Colon (tissue), 2 donors: ENCODE data around the gene YEATS2.
"Not testable (repeated sequence)": the region's sequence is repeated elsewhere in the genome, so short reads cannot be mapped to it uniquely, and the experiment has no call there.

Experiments
- FAIRE-seq: peaks from 2 replicates; lab custom pipeline; 2012; peaks lifted over from hg19 to GRCh38; lab: Jason Lieb, UNC
- donor health status: control.
- donor health status: control.

Gene YEATS2

DNA sequence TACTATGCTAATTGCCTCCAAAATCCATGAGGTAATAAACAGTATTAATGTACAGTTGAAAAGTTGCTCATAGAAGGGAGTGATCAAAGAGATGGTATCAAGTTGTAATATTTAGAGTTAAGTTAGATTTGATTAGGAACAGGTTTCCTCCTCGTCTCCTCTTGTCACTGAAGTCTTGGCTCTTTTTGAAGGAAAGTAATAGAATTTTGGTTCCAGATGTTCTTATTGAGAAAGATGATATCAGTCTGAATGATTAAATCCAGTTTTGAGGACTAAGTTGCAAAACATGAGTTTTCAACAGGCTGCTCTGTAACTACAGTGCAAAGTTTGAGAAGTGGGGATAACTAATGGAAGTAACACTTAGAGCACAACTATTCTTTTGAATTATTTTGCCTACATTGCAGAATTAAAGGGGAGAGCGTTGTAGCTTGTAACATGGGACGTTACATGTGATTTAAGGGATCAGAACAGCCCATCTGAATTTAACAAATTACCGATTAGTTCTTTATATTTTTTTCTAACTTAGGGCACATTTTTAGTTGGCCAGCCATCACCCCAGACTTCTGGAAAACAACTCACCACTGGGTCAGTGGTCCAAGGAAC lies 79.5 kb downstream of the YEATS2 start:
- FAIRE-seq: no peak

- FAIRE-seq: no peak
These were observed 82.4 kb downstream of the YEATS2 start for GRCh38 chr3:183779896-183780465.

GRCh38 chr3:183781246-183781645 lies 83.6 kb downstream of the YEATS2 start:
- no peak for FAIRE-seq

DNA sequence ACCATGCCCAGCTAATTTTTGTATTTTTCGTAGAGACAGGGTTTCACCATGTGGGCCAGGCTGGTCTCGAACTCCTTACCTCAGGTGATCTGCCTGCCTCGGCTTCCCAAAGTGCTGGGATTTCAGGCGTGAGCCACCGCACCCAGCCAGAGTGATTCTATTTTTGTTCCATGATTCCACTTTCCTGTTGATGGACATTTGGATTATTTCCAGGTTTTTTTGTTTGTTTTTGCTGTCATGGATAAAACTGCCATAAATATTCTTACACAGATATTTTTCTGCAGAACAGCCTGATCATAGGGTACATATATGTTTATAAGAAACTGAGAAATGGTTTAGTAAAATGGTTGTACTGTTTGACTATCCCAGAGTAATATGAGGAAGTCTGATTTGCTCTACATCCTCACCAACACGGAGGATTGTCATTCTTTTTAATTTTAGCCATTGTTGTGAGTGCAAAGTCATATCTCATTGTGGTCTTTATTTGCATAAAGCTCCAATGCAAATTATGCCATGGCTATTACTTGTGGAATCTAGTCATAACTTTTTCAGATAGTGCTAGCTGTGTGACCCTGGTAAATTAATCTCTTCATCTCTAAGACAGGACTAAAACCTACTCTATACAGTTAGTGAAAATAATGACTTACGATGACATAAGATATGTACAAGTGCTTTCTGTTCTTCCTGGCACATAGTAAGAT lies 85.1 kb downstream of the YEATS2 start:
- FAIRE-seq: no peak

DNA sequence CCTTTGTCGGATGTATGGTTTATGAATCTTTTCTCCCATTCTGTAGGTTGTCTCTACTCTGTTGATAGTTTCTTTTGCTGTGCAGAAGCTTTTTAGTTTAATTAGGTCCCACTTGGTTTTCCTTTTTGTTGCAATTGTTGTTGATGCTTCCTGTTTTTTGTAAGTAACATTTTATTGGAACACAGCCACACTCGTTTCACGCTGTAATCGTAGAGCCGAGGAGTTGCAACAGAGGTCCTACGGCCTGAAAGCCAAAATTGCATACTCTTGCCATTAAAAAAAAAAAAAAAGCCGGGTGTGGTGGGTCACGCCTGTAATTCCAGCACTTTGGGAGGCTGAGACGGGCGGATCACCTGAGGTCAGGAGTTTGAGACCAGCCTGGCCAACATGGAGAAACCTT lies 86.9 kb downstream of the YEATS2 start:
- FAIRE-seq: not testable (repeated sequence)

- no peak for FAIRE-seq
These were observed 92.2 kb downstream of the YEATS2 start for GRCh38 chr3:183789826-183790225.

GRCh38 chr3:183790700-183791099 lies 93.1 kb downstream of the YEATS2 start:
- FAIRE-seq: no peak

GRCh38 chr3:183792976-183793375 lies 95.4 kb downstream of the YEATS2 start:
- no peak for FAIRE-seq

- no peak for FAIRE-seq
These were observed 96.9 kb downstream of the YEATS2 start for GRCh38 chr3:183794452-183794851.

GRCh38 chr3:183796372-183796771 lies 98.8 kb downstream of the YEATS2 start:
- FAIRE-seq: no peak

GRCh38 chr3:183797996-183798395 lies 100.4 kb downstream of the YEATS2 start:
- FAIRE-seq: no peak

- no peak for FAIRE-seq
These were observed 101.9 kb downstream of the YEATS2 start for GRCh38 chr3:183799461-183799860.

DNA sequence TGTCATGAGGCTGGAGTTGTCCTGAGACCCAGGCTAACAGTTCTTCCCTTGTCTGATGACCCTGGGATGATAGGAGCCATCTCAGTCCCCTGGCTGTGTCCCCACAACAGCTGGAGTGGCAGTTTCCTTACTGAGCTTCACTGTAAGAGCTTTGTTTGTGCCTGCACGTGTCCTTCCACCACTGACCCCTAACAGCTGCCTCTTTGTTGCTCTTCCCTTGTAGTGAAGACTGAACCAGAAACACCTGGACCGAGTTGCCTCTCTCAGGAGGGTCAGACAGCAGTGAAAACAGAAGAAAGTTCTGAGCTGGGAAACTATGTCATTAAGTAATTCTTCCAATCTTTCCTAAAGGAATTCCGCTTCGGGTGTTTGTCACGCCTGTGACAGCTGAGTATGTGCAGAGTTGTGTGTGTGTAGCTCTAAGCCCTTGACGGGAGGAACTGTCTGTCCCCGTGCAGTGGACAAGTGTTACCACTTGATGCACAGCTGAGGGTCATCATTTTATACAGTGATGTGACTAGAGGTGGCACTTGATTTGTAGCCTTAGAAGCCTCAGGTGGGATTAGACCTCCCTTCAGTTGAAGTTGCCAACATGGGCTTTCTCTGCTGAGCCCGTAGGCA lies 102.8 kb downstream of the YEATS2 start:
- FAIRE-seq: no peak

DNA sequence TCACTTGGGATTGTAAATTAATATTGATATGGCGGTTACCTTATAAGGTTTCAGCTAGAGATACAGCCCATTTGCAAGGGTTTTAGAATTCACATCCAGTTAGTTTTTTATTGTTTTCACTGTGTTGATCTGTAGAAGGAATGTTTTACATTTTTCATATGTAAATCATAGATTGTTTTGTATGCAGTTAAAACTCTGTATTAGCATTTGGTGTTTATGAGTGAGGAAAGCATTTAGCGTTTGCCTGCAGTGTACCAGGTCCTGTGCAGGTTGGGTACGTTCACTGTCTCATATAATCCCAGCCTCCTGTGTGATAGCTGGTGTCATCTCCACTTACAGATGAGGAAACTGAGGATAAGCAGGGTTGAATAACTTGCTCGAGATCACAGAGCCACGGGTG lies 104.0 kb downstream of the YEATS2 start:
- no peak for FAIRE-seq

DNA sequence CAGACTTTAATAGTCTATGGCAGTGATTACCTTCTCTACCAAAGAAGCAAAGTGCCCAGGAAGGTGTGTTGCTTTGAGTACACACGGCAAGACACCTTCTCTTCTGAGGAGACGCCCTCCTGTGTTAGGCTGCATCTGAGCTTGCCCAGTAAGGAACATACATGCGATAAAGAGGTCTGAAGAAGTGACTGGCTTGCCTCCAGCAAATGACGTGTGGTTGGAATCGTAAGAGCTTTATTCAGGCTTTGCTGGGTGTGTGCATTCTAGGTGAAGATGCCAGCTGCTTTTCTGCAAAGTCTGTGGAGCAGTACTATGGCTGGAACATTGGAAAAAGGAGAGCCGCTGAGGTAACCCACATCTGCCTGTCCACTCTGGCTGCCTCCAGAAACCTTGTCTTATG lies 105.4 kb downstream of the YEATS2 start:
- FAIRE-seq: no peak

GRCh38 chr3:183807209-183807728 lies 109.7 kb downstream of the YEATS2 start:
- no peak for FAIRE-seq

- no peak for FAIRE-seq
These were observed 110.3 kb downstream of the YEATS2 start for GRCh38 chr3:183807881-183808280.

DNA sequence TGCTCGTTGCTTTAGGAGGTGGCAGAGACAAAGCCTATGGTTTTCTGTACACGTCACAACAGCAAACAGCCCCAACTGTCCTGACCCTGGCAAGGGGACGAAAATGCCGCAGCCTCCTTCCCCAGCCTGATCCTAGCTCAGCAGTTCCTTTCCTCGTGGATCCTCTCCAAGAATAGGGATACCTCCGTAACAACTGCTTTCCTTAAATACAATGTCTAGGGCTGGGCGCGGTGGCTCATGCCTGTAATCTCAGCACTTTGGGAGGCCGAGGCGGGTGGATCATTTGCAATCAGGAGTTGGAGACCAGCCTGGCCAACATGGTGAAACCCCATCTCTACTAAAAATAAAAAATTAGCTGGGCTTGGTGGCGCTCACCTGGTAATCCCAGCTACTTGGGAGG lies 110.8 kb downstream of the YEATS2 start:
- no peak for FAIRE-seq

GRCh38 chr3:183809270-183809669 lies 111.7 kb downstream of the YEATS2 start:
- FAIRE-seq: no peak

GRCh38 chr3:183810643-183811594 lies 113.3 kb downstream of the YEATS2 start:
- no peak for FAIRE-seq

DNA sequence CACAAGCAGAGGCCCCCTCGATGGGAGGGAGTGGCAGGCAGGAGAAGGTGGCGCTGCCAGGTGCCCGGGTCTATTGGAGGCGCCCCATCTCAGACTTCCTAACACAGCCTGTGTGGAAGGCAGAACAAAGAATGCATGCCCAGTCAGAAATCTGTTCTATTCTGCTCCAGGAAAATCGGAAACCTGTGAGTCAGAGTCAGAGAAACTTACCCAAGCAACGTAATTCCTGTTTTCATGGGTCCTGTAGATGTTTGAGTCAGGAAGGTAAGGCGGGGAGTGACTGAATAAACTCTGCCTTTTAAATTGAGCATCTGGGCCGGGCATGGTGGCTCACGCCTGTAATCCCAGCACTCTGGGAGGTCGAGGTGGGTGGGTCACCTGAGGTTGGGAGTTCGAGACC lies 114.0 kb downstream of the YEATS2 start:
- FAIRE-seq: no peak
